GM23248 (cell line): ENCODE results near the gene SEC22C. TPM values are rescaled to one million over a fixed set of nuclear protein-coding genes. Genes with fewer than 3 reads are reported as not detected.
"Not testable (repeated sequence)": the region's sequence is repeated elsewhere in the genome, so short reads cannot be mapped to it uniquely, and the experiment has no call there.

ENCODE experiments used
- DNase-seq: peaks from one replicate; pipeline ENCODE4 v3.0.0-alpha.2; 2015
- H2AFZ ChIP-seq: fragments of 200-600 bp; sonication (generic); 2 replicates; pipeline ENCODE4 v1.6.1; 2016; ENCODE audit warnings: antibody characterized with exemption
- H3F3A ChIP-seq: fragments of 200-600 bp; sonication (generic); 2 replicates; pipeline ENCODE4 v1.6.1; 2016; ENCODE audit warnings: mild to moderate bottlenecking, antibody characterized with exemption, mixed run types; ENCODE audit not compliant: insufficient read depth
- H3K27ac ChIP-seq: fragments of 200-600 bp; sonication (generic); 2 replicates; pipeline ENCODE4 v1.5.1; 2016; ENCODE audit warnings: mild to moderate bottlenecking
- H3K27me3 ChIP-seq: fragments of 200-600 bp; sonication (generic); replicated peaks from 2 replicates; pipeline ENCODE4 v1.6.1; 2016; ENCODE audit warnings: mild to moderate bottlenecking; ENCODE audit not compliant: insufficient read depth
- H3K36me3 ChIP-seq: fragments of 200-600 bp; sonication (generic); 2 replicates; pipeline ENCODE4 v1.6.1; 2016; ENCODE audit warnings: low read depth, mild to moderate bottlenecking
- H3K4me1 ChIP-seq: fragments of 200-600 bp; sonication (generic); 2 replicates; pipeline ENCODE4 v1.6.1; 2016; ENCODE audit warnings: mild to moderate bottlenecking; ENCODE audit not compliant: insufficient read depth
- H3K4me2 ChIP-seq: fragments of 200-600 bp; sonication (generic); one replicate; pipeline ENCODE4 v1.6.1; 2016; ENCODE audit warnings: mild to moderate bottlenecking; ENCODE audit not compliant: unreplicated experiment
- H3K4me3 ChIP-seq: fragments of 200-600 bp; sonication (generic); 2 replicates; pipeline ENCODE4 v1.5.1; 2016; ENCODE audit warnings: mild to moderate bottlenecking
- H3K79me2 ChIP-seq: fragments of 200-600 bp; sonication (generic); 2 replicates; pipeline ENCODE4 v1.6.1; 2016; ENCODE audit warnings: mild to moderate bottlenecking; ENCODE audit not compliant: insufficient read depth
- H3K9ac ChIP-seq: fragments of 200-600 bp; sonication (generic); 2 replicates; pipeline ENCODE4 v1.6.1; 2016; ENCODE audit warnings: mild to moderate bottlenecking
- H3K9me2 ChIP-seq: fragments of 200-600 bp; sonication (generic); 2 replicates; pipeline ENCODE4 v1.6.1; 2016; ENCODE audit warnings: mixed run types, mild to moderate bottlenecking, moderate library complexity; ENCODE audit not compliant: insufficient read depth
- H3K9me3 ChIP-seq: fragments of 200-600 bp; sonication (generic); one replicate; pipeline ENCODE4 v1.6.1; 2017; ENCODE audit warnings: low read depth
- H4K20me1 ChIP-seq: fragments of 200-600 bp; sonication (generic); 2 replicates; pipeline ENCODE4 v1.6.0; 2016; ENCODE audit not compliant: insufficient read depth
- EZH2 ChIP-seq: fragments of 200-600 bp; sonication (generic); IDR thresholded peaks from 2 replicates; pipeline ENCODE4 v1.6.1; 2018; ENCODE audit warnings: antibody characterized with exemption, mild to moderate bottlenecking; ENCODE audit not compliant: insufficient read depth, poor library complexity, severe bottlenecking
- EZH2phosphoT487 ChIP-seq: fragments of 200-600 bp; sonication (generic); IDR thresholded peaks from 2 replicates; pipeline ENCODE4 v1.6.1; 2018; ENCODE audit warnings: antibody characterized with exemption, moderate library complexity, mild to moderate bottlenecking, low read depth; ENCODE audit not compliant: insufficient read depth
- WGBS, 2 experiments: methylation state at CpG; one replicate each; pipeline ENCODE4 v1.1.6; 2015 to 2017; ENCODE audit warnings: low lambda C conversion rate in 2 of 2, low coverage in 1 of 2; ENCODE audit errors: missing lambda C conversion rate in 2 of 2; 5-methylcytosine and 5-hydroxymethylcytosine counted together
- in situ Hi-C: fragments of 300-500 bp; cut with MboI; formaldehyde crosslinking; loops from 2 replicates; pipeline ENCODE4 v1.15.0; 2020
- polyA plus RNA-seq: library from polyadenylated mRNA; unstranded; fragments of >200 nt; fragmentation: Nextera tagmentation; extraction: Ambion mirVana; gene quantifications from 2 replicates; pipeline ENCODE4 v1.2.1, GENCODE V29; 2016
- total RNA-seq: library from RNA; depleted of rRNA; stranded (reverse); fragments of >200 nt; shearing (Covaris generic); gene quantifications from 2 replicates; pipeline ENCODE4 v1.2.3, GENCODE V29; 2014

Gene SEC22C
- total and polyA plus RNA-seq, 2 experiments from 2014 or later, result 55.9 to 67.3 TPM

- peak overlapping the region; percentile 85 for H3K9ac ChIP-seq
- in situ Hi-C loops, result no loop called here
Observed at GRCh38 chr3:42589382-42590109, 7.8 kb upstream of the SEC22C start.

GRCh38 chr3:42588625-42589024 is 6.9 kb upstream of the SEC22C start:
- H3K4me3 ChIP-seq, result no peak overlapping the region
- peaks cover 28% of the 10 kb centered on the region for H3K79me2 ChIP-seq
- no peak overlapping the region for H3K9ac ChIP-seq
- WGBS, 2 experiments, result 91 to 95% methylated on average over 5 of the region's 5 CpGs
- no peaks in the 10 kb centered on the region for H3K9me3 ChIP-seq
- H3K9me2 ChIP-seq, result no peaks in the 10 kb centered on the region
- H3K27me3 ChIP-seq, result no peaks in the 10 kb centered on the region
- H3K36me3 ChIP-seq, result 0 out of 2 replicates have a peak, but pooled peaks cover 3% of the 10 kb centered on the region
- H2AFZ ChIP-seq, result no peak overlapping the region
- no peak overlapping the region for H3K4me2 ChIP-seq
- TF ChIP-seq EZH2phosphoT487 (no peak), EZH2 (no peak)
- peaks cover 8% of the 10 kb centered on the region; the same call in 1 of the 2 replicates for H3K4me1 ChIP-seq
- no peaks in the 10 kb centered on the region for H3F3A ChIP-seq
- no peak for DNase-seq
- no peak overlapping the region for H3K27ac ChIP-seq
- in situ Hi-C loops, result no loop called here
- no peaks in the 10 kb centered on the region for H4K20me1 ChIP-seq

More at GRCh38 chr3:42589382-42590109, 7.8 kb upstream of the SEC22C start:
- Histone ChIP-seq H3K27me3 (no peaks in the 10 kb centered on the region), H3K4me2 (peak overlapping the region; percentile 80), H3K9me3 (no peaks in the 10 kb centered on the region), H3K36me3 (peaks cover 6% of the 10 kb centered on the region; the same call in 1 of the 2 replicates), H4K20me1 (no peaks in the 10 kb centered on the region), H2AFZ (peak overlapping the region; percentile 95), H3K27ac (peak overlapping the region; percentile 44), H3K79me2 (peaks cover 37% of the 10 kb centered on the region), H3K4me3 (peak overlapping the region; percentile 75), H3F3A (no peaks in the 10 kb centered on the region), H3K9me2 (no peaks in the 10 kb centered on the region), H3K4me1 (peaks cover 8% of the 10 kb centered on the region; the same call in 1 of the 2 replicates)
- TF ChIP-seq EZH2phosphoT487, result no peak
- no peak for TF ChIP-seq EZH2
- DNase-seq, result no peak
- 94 to 96% methylated on average over 20 of the region's 20 CpGs for WGBS, 2 experiments

DNA sequence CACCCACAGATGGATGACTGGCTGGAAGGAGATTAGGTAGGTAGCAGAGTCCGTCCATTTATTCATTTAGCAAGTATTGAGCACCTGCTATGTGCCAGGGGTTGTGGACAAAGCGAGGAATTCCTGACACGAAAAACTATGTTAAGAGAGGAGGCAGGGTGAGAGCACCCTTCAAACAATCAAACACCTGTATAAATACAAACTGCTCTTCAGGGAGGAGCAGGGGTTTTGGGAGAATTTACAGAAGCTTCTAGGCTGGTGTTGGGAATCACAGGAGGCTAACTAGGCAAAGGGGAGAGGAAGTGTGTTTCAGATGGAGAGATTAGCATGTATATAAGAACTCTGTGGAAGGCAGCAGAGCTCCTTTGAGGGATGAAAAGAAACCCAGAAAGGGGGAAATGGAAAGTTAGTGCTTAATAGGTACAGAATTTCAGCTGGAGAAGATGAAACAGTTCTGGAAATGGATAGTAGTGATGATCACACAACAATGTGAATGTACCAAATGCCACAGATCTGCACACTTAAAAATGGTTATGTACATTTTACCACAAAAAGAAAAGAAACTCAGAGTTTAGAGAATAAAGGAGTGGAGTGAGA is 805 bp upstream of the SEC22C start:
- Histone ChIP-seq H3K27ac (peak overlapping the region; percentile 68), H3K4me3 (peak overlapping the region; percentile 77), H3K9me3 (no peaks in the 10 kb centered on the region), H4K20me1 (no peaks in the 10 kb centered on the region), H3K4me1 (peaks cover 9% of the 10 kb centered on the region), H3K4me2 (peak overlapping the region; percentile 83), H2AFZ (peak overlapping the region; percentile 78), H3K9me2 (no peaks in the 10 kb centered on the region), H3K36me3 (no peaks in the 10 kb centered on the region; the same call in 1 of the 2 replicates), H3K9ac (peak overlapping the region; percentile 91), H3F3A (0 out of 2 replicates have a peak, but pooled peaks cover 6% of the 10 kb centered on the region), H3K27me3 (no peaks in the 10 kb centered on the region), H3K79me2 (peaks cover 40% of the 10 kb centered on the region)
- 0% methylated on average over 3 of the region's 3 CpGs for WGBS, 2 experiments
- DNase-seq, result no peak
- in situ Hi-C loops, result no loop called here
- no peak for TF ChIP-seq EZH2phosphoT487
- no peak for TF ChIP-seq EZH2

DNA sequence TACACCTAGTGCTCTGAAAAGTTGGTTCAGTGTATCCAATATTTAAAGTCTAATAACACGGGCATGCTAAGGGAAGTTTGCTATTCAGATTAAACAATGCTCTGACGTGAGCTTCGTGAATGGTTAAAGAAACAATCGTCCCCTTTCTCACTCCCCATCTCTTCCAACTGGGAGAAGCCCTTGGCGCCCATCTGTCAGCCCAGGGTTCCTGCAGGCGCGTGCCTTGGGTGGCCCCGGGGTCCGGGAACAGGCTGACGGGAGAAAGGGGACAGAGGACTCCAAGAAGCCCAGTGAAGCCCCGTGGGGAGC is 413 bp downstream of the SEC22C start:
- peaks cover 53% of the 10 kb centered on the region for H3K79me2 ChIP-seq
- no peaks in the 10 kb centered on the region; the same call in 1 of the 2 replicates for H3K9me2 ChIP-seq
- H3K27me3 ChIP-seq, result no peaks in the 10 kb centered on the region
- H3K9ac ChIP-seq, result peak overlapping the region; percentile 91
- peaks cover 9% of the 10 kb centered on the region for H3K4me1 ChIP-seq
- peak overlapping the region; percentile 78 for H2AFZ ChIP-seq
- 0 to 2% methylated on average over 10 to 11 of the region's 11 CpGs for WGBS, 2 experiments
- H3K4me3 ChIP-seq, result peak overlapping the region; percentile 77
- in situ Hi-C loops, result no loop called here
- peak overlapping the region; percentile 83 for H3K4me2 ChIP-seq
- DNase-seq, result no peak
- no peaks in the 10 kb centered on the region; the same call in 1 of the 2 replicates for H3K36me3 ChIP-seq
- H3K27ac ChIP-seq, result peak overlapping the region; percentile 68
- H3F3A ChIP-seq, result 0 out of 2 replicates have a peak, but pooled peaks cover 6% of the 10 kb centered on the region
- TF ChIP-seq EZH2 (no peak), EZH2phosphoT487 (no peak)
- no peaks in the 10 kb centered on the region for H3K9me3 ChIP-seq
- no peaks in the 10 kb centered on the region for H4K20me1 ChIP-seq

DNA sequence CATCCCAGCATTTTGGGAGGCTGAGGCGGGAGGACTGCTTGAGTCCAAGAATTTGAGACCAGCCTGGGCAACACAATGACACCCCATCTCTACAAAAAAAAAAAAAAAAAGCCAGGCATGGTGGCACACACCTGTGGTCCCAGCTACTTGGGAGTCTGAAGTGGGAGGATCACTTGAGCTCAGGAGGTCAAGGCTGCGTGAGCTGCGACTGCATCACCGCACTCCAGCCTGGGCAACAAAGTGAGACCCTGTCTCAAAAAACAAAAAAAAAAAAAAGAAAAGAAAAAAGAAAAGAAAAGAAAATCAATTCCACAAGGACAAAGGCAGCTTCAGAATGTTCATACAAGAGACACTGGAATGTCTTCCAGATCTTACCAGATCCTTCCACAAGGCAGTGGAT is 2.4 kb downstream of the SEC22C start:
- H4K20me1 ChIP-seq, H3K27me3 ChIP-seq, H3K36me3 ChIP-seq, H3K9me2 ChIP-seq, DNase-seq, H2AFZ ChIP-seq, H3K4me2 ChIP-seq, H3K4me3 ChIP-seq, H3K9ac ChIP-seq, H3K4me1 ChIP-seq, in situ Hi-C loops, H3K9me3 ChIP-seq, H3K27ac ChIP-seq, H3F3A ChIP-seq: not testable (repeated sequence)
- peaks cover 73% of the 10 kb centered on the region for H3K79me2 ChIP-seq
- WGBS, 2 experiments, result 100% methylated on average over 3 to 4 of the region's 4 CpGs
